Loucy (cell line): ENCODE data around the gene POFUT1.

Experiments
- H2AFZ ChIP-seq: fragments of 200-600 bp; sonication (generic); 2 replicates; pipeline ENCODE4 v1.6.0; 2016; ENCODE audit warnings: antibody characterized with exemption, mild to moderate bottlenecking, low read length, moderate library complexity
- H3F3A ChIP-seq: fragments of 200-600 bp; 2 replicates; pipeline ENCODE4 v1.6.0; 2016; ENCODE audit warnings: antibody characterized with exemption, low read depth, mild to moderate bottlenecking
- H3K27me3 ChIP-seq: fragments of 200-600 bp; sonication (generic); 2 replicates; pipeline ENCODE4 v1.6.1; 2014; ENCODE audit warnings: low read length, mild to moderate bottlenecking; ENCODE audit not compliant: insufficient read depth, poor library complexity, severe bottlenecking
- H3K36me3 ChIP-seq: fragments of 200-600 bp; sonication (generic); 2 replicates; pipeline ENCODE4 v1.6.1; 2016; ENCODE audit warnings: low read length; ENCODE audit not compliant: insufficient read depth
- H3K4me1 ChIP-seq: fragments of 200-600 bp; sonication (generic); 2 replicates; pipeline ENCODE4 v1.5.1; 2014; ENCODE audit warnings: low read length, mild to moderate bottlenecking; ENCODE audit not compliant: insufficient read depth, poor library complexity, severe bottlenecking
- H3K4me2 ChIP-seq: fragments of 200-600 bp; sonication (generic); 2 replicates; pipeline ENCODE4 v1.6.0; 2014; ENCODE audit warnings: antibody characterized with exemption, low read length, low read depth, mild to moderate bottlenecking; ENCODE audit not compliant: poor library complexity, severe bottlenecking
- H3K4me3 ChIP-seq: fragments of 200-600 bp; sonication (generic); 2 replicates; pipeline ENCODE4 v1.5.1; 2014; ENCODE audit warnings: low read length, mild to moderate bottlenecking, mixed read lengths; ENCODE audit not compliant: poor library complexity, severe bottlenecking
- H3K79me2 ChIP-seq: fragments of 200-600 bp; sonication (generic); 2 replicates; pipeline ENCODE4 v1.6.1; 2014; ENCODE audit warnings: low read length; ENCODE audit not compliant: insufficient read depth
- H3K9ac ChIP-seq: fragments of 200-600 bp; sonication (generic); 2 replicates; pipeline ENCODE4 v1.6.0; 2014; ENCODE audit warnings: mild to moderate bottlenecking, low read depth, low read length, moderate library complexity; ENCODE audit not compliant: poor library complexity, severe bottlenecking
- H3K9me2 ChIP-seq: fragments of 200-600 bp; sonication (generic); replicated peaks from 2 replicates; pipeline ENCODE4 v1.6.1; 2016; ENCODE audit warnings: low read depth, low read length, mixed read lengths
- H3K9me3 ChIP-seq: fragments of 200-600 bp; sonication (generic); 2 replicates; pipeline ENCODE4 v1.6.1; 2014; ENCODE audit warnings: mild to moderate bottlenecking, antibody characterized with exemption, low read length, low read depth; ENCODE audit not compliant: insufficient read depth
- H4K20me1 ChIP-seq: fragments of 200-600 bp; sonication (generic); 2 replicates; pipeline ENCODE4 v1.6.0; 2014; ENCODE audit warnings: antibody characterized with exemption, low read length, mild to moderate bottlenecking; ENCODE audit not compliant: insufficient read depth, poor library complexity, severe bottlenecking
- CTCF ChIP-seq: fragments of 200-600 bp; sonication (generic); conservative IDR thresholded peaks from 2 replicates; pipeline ENCODE4 v1.5.1; 2014; ENCODE audit warnings: mild to moderate bottlenecking, antibody characterized with exemption, low read length
- EZH2phosphoT487 ChIP-seq: fragments of 200-600 bp; IDR thresholded peaks from 2 replicates; pipeline ENCODE4 v1.6.1; 2018; ENCODE audit warnings: antibody characterized with exemption, mild to moderate bottlenecking, moderate library complexity, borderline replicate concordance

The POFUT1 gene

GRCh38 chr20:32163951-32164350, 43.7 kb upstream of the POFUT1 start:
- H3K9me3 ChIP-seq = no peaks in the 10 kb centered on the region
- no peaks in the 10 kb centered on the region for H3K79me2 ChIP-seq
- H3K4me1 ChIP-seq = no peaks in the 10 kb centered on the region
- no peaks in the 10 kb centered on the region for H3K27me3 ChIP-seq
- TF ChIP-seq EZH2phosphoT487 = no peak
- no peak for TF ChIP-seq CTCF
- H4K20me1 ChIP-seq = no peaks in the 10 kb centered on the region
- peaks cover 62% of the 10 kb centered on the region; the same call in 1 of the 2 replicates for H3K36me3 ChIP-seq
- no peaks in the 10 kb centered on the region for H3F3A ChIP-seq
- H3K4me3 ChIP-seq = no peak overlapping the region
- H2AFZ ChIP-seq = no peak overlapping the region
- no peak overlapping the region for H3K9ac ChIP-seq
- no peaks in the 10 kb centered on the region for H3K9me2 ChIP-seq
- H3K4me2 ChIP-seq = no peak overlapping the region

GRCh38 chr20:32164984-32165735, 42.5 kb upstream of the POFUT1 start:
- H3K4me1 ChIP-seq = no peaks in the 10 kb centered on the region
- no peak for TF ChIP-seq CTCF
- no peak overlapping the region for H3K4me3 ChIP-seq
- no peaks in the 10 kb centered on the region for H3K9me3 ChIP-seq
- H3K9me2 ChIP-seq = no peaks in the 10 kb centered on the region
- H3K79me2 ChIP-seq = no peaks in the 10 kb centered on the region
- no peaks in the 10 kb centered on the region for H3K27me3 ChIP-seq
- H2AFZ ChIP-seq = no peak overlapping the region
- no peaks in the 10 kb centered on the region for H3F3A ChIP-seq
- peaks cover 50% of the 10 kb centered on the region; the same call in 1 of the 2 replicates for H3K36me3 ChIP-seq
- no peak overlapping the region for H3K9ac ChIP-seq
- no peaks in the 10 kb centered on the region for H4K20me1 ChIP-seq
- no peak overlapping the region for H3K4me2 ChIP-seq

- H3K9me3 ChIP-seq = no peaks in the 10 kb centered on the region
- peaks cover 47% of the 10 kb centered on the region; the same call in 1 of the 2 replicates for H3K36me3 ChIP-seq
- no peaks in the 10 kb centered on the region for H3K4me1 ChIP-seq
- no peak overlapping the region for H2AFZ ChIP-seq
- H4K20me1 ChIP-seq = no peaks in the 10 kb centered on the region
- TF ChIP-seq EZH2phosphoT487 (no peak), CTCF (no peak)
- H3F3A ChIP-seq = no peaks in the 10 kb centered on the region
- no peaks in the 10 kb centered on the region for H3K79me2 ChIP-seq
- H3K9ac ChIP-seq = no peak overlapping the region
- H3K4me3 ChIP-seq = no peak overlapping the region
- H3K27me3 ChIP-seq = no peaks in the 10 kb centered on the region
- H3K4me2 ChIP-seq = no peak overlapping the region
- no peaks in the 10 kb centered on the region for H3K9me2 ChIP-seq
Measured at GRCh38 chr20:32165836-32166545, 41.7 kb upstream of the POFUT1 start.
